Measurements from ENCODE around the gene FGD5.

Gene FGD5

GRCh38 chr3:14941871-14942270 lies 123.1 kb downstream of the FGD5 start:
- ATAC-seq (ENCODE audit: insufficient read depth, low read depth) = no peak
- Histone ChIP-seq H3K4me1 (ENCODE audit: insufficient read depth, low read length) (peaks cover 18% of the 10 kb centered on the region), H3K4me3 (ENCODE audit: low read depth in 1 of 2, low read length in 2 of 2) (no peak overlapping the region), H4K20me1 (ENCODE audit: insufficient read depth, low read length) (peaks cover 39% of the 10 kb centered on the region), H3K27me3 (ENCODE audit: insufficient read depth, low read length, poor library complexity) (no peaks in the 10 kb centered on the region), H3K9ac (ENCODE audit: low read depth, low read length) (no peak overlapping the region), H2AFZ (ENCODE audit: low read depth, low read length) (no peak overlapping the region), H3K9me3 (ENCODE audit: insufficient read depth, low read length, severe bottlenecking) (no peaks in the 10 kb centered on the region), H3K27ac (ENCODE audit: low read length) (no peak overlapping the region), H3K79me2 (ENCODE audit: insufficient read depth, low read length) (peaks cover 39% of the 10 kb centered on the region), H3K36me3 (ENCODE audit: insufficient read depth, low read length) (peaks cover 37% of the 10 kb centered on the region), H3K4me2 (ENCODE audit: insufficient read depth, low read length) (no peak overlapping the region)
- TF ChIP-seq EZH2 (IDR thresholded peaks at IDR 0.05; ENCODE audit: borderline replicate concordance, low read depth, low read length, severe bottlenecking) = no peak
- no peak for TF ChIP-seq CTCF (IDR thresholded peaks at IDR 0.05; ENCODE audit: borderline replicate concordance, extremely low read depth, low read length, poor library complexity, severe bottlenecking)
- no peak for DNase-seq

GRCh38 chr3:14943042-14943441 lies 124.3 kb downstream of the FGD5 start:
- no peak overlapping the region for H3K4me3 ChIP-seq (ENCODE audit: low read depth in 1 of 2, low read length in 2 of 2)
- no peak overlapping the region for H2AFZ ChIP-seq (ENCODE audit: low read depth, low read length)
- no peaks in the 10 kb centered on the region for H3K27me3 ChIP-seq (ENCODE audit: insufficient read depth, low read length, poor library complexity)
- DNase-seq = no peak
- TF ChIP-seq EZH2 (IDR thresholded peaks at IDR 0.05; ENCODE audit: borderline replicate concordance, low read depth, low read length, severe bottlenecking) (no peak), CTCF (IDR thresholded peaks at IDR 0.05; ENCODE audit: borderline replicate concordance, extremely low read depth, low read length, poor library complexity, severe bottlenecking) (no peak)
- H3K36me3 ChIP-seq (ENCODE audit: insufficient read depth, low read length) = peaks cover 37% of the 10 kb centered on the region
- peaks cover 39% of the 10 kb centered on the region for H4K20me1 ChIP-seq (ENCODE audit: insufficient read depth, low read length)
- H3K4me1 ChIP-seq (ENCODE audit: insufficient read depth, low read length) = peaks cover 18% of the 10 kb centered on the region
- peaks cover 44% of the 10 kb centered on the region for H3K79me2 ChIP-seq (ENCODE audit: insufficient read depth, low read length)
- H3K9me3 ChIP-seq (ENCODE audit: insufficient read depth, low read length, severe bottlenecking) = no peaks in the 10 kb centered on the region
- no peak overlapping the region for H3K4me2 ChIP-seq (ENCODE audit: insufficient read depth, low read length)
- no peak for ATAC-seq (ENCODE audit: insufficient read depth, low read depth)
- H3K9ac ChIP-seq (ENCODE audit: low read depth, low read length) = no peak overlapping the region
- no peak overlapping the region for H3K27ac ChIP-seq (ENCODE audit: low read length)

GRCh38 chr3:14946236-14946635 lies 127.5 kb downstream of the FGD5 start:
- ATAC-seq (ENCODE audit: insufficient read depth, low read depth) = no peak
- TF ChIP-seq CTCF (IDR thresholded peaks at IDR 0.05; ENCODE audit: borderline replicate concordance, extremely low read depth, low read length, poor library complexity, severe bottlenecking) (no peak), EZH2 (IDR thresholded peaks at IDR 0.05; ENCODE audit: borderline replicate concordance, low read depth, low read length, severe bottlenecking) (no peak)
- no peaks in the 10 kb centered on the region for H3K27me3 ChIP-seq (ENCODE audit: insufficient read depth, low read length, poor library complexity)
- H3K36me3 ChIP-seq (ENCODE audit: insufficient read depth, low read length) = peaks cover 50% of the 10 kb centered on the region
- peak overlapping the region; percentile 95; the same call in 1 of the 2 replicates for H3K27ac ChIP-seq (ENCODE audit: low read length)
- H3K79me2 ChIP-seq (ENCODE audit: insufficient read depth, low read length) = peaks cover 72% of the 10 kb centered on the region
- H3K9me3 ChIP-seq (ENCODE audit: insufficient read depth, low read length, severe bottlenecking) = no peaks in the 10 kb centered on the region
- H4K20me1 ChIP-seq (ENCODE audit: insufficient read depth, low read length) = peaks cover 47% of the 10 kb centered on the region
- peak overlapping the region; percentile 75 to 81; a peak in 3 of 4 replicates for H3K4me3 ChIP-seq (ENCODE audit: low read depth in 1 of 2, low read length in 2 of 2)
- no peak for DNase-seq
- H3K9ac ChIP-seq (ENCODE audit: low read depth, low read length) = peak overlapping the region; percentile 91
- H3K4me2 ChIP-seq (ENCODE audit: insufficient read depth, low read length) = peak overlapping the region; percentile 76
- no peak overlapping the region for H2AFZ ChIP-seq (ENCODE audit: low read depth, low read length)
- peaks cover 36% of the 10 kb centered on the region for H3K4me1 ChIP-seq (ENCODE audit: insufficient read depth, low read length)

- ATAC-seq (ENCODE audit: insufficient read depth, low read depth) (no peak), DNase-seq (no peak)
- Histone ChIP-seq H3K4me1 (ENCODE audit: insufficient read depth, low read length) (peaks cover 36% of the 10 kb centered on the region), H3K36me3 (ENCODE audit: insufficient read depth, low read length) (peaks cover 50% of the 10 kb centered on the region), H3K9ac (ENCODE audit: low read depth, low read length) (peak overlapping the region; percentile 91), H3K4me2 (ENCODE audit: insufficient read depth, low read length) (peak overlapping the region; percentile 76), H2AFZ (ENCODE audit: low read depth, low read length) (peak overlapping the region; percentile 87), H3K79me2 (ENCODE audit: insufficient read depth, low read length) (peaks cover 77% of the 10 kb centered on the region), H3K27ac (ENCODE audit: low read length) (peak overlapping the region; percentile 95), H3K4me3 (ENCODE audit: low read depth in 1 of 2, low read length in 2 of 2) (peak overlapping the region; percentile 75 to 81), H3K27me3 (ENCODE audit: insufficient read depth, low read length, poor library complexity) (no peaks in the 10 kb centered on the region), H3K9me3 (ENCODE audit: insufficient read depth, low read length, severe bottlenecking) (no peaks in the 10 kb centered on the region), H4K20me1 (ENCODE audit: insufficient read depth, low read length) (peaks cover 46% of the 10 kb centered on the region)
- no peak for TF ChIP-seq CTCF (IDR thresholded peaks at IDR 0.05; ENCODE audit: borderline replicate concordance, extremely low read depth, low read length, poor library complexity, severe bottlenecking)
- no peak for TF ChIP-seq EZH2 (IDR thresholded peaks at IDR 0.05; ENCODE audit: borderline replicate concordance, low read depth, low read length, severe bottlenecking)
These were observed 128.0 kb downstream of the FGD5 start for GRCh38 chr3:14946739-14947099.

Data from DND-41 (cell line).